HepG2 (cell line): ENCODE data around the gene RCE1. TPM values are rescaled to one million over a fixed set of nuclear protein-coding genes. Genes with fewer than 3 reads are reported as not detected.

Experiments used
- ERF ChIP-seq: IDR thresholded peaks from 2 replicates; pipeline ENCODE4 v1.6.1; 2018; ENCODE audit warnings: missing biosample characterization, missing genetic modification reagents
- NR2C2 ChIP-seq: sonication (generic); formaldehyde crosslinking; IDR thresholded peaks from 2 replicates; pipeline ENCODE4 v1.4.0; 2020; ENCODE audit warnings: missing genetic modification reagents, mild to moderate bottlenecking, moderate library complexity, borderline replicate concordance
- POLR2AphosphoS2 ChIP-seq: IDR thresholded peaks from 2 replicates; pipeline ENCODE4 v1.6.1; 2011; ENCODE audit warnings: low read depth, low read length, improper control_type of control experiment
- PRDM10 ChIP-seq: sonication (generic); formaldehyde crosslinking; IDR thresholded peaks from 2 replicates; pipeline ENCODE4 v1.4.0; 2020; ENCODE audit warnings: low read depth, missing genetic modification reagents
- SSRP1 ChIP-seq: IDR thresholded peaks from 2 replicates; pipeline ENCODE4 v1.6.1; 2016; ENCODE audit warnings: control low read depth
- ZNF407 ChIP-seq: sonication (generic); formaldehyde crosslinking; IDR thresholded peaks from one replicate; pipeline ENCODE4 v1.5.1; 2020; ENCODE audit warnings: mild to moderate bottlenecking, missing genetic modification reagents; ENCODE audit errors: not compliant biosample characterization
- ZNF572 ChIP-seq: sonication (generic); formaldehyde crosslinking; IDR thresholded peaks from 2 replicates; pipeline ENCODE4 v1.5.1; 2020; ENCODE audit warnings: mild to moderate bottlenecking, missing genetic modification reagents
- ZNF841 ChIP-seq: sonication (generic); formaldehyde crosslinking; IDR thresholded peaks from 2 replicates; pipeline ENCODE4 v1.8.1; 2023; ENCODE audit warnings: missing genetic modification reagents, borderline replicate concordance
- polyA plus RNA-seq, 8 experiments: library from polyadenylated mRNA; depleted of rRNA in 3 of 8; stranded (reverse) in 7 of 8; unstranded in 1 of 8; fragments of >200 nt; fragmentation: Illumina TruSeq in 4 of 8; extraction: Trizol in 4 of 8; gene quantifications; 2 replicates each; pipeline versions ENCODE4 v1.2.1 to v1.2.3, GENCODE V29; 2011 to 2016; ENCODE audit warnings: low read depth in 4 of 8, missing spikeins in 1 of 8, mixed read lengths in 1 of 8; ENCODE audit not compliant: insufficient read depth in 1 of 8
- total RNA-seq, 5 experiments: library from RNA; depleted of rRNA; stranded (reverse); fragments of >200 nt; fragmentation: Illumina TruSeq; extraction: Trizol; gene quantifications; 2 replicates each; pipeline ENCODE4 v1.2.3, GENCODE V29; 2016; ENCODE audit warnings: low read depth in 1 of 5
- TF ChIP-seq, protein P1 (sequence below): sonication (generic); formaldehyde crosslinking; IDR thresholded peaks from 2 replicates; pipeline ENCODE4 v1.4.0; 2020; ENCODE audit warnings: missing genetic modification reagents
- TF ChIP-seq, protein P2 (sequence below): sonication (generic); formaldehyde crosslinking; IDR thresholded peaks from 2 replicates; pipeline ENCODE4 v1.8.0; 2022; ENCODE audit warnings: missing genetic modification reagents, mild to moderate bottlenecking, inconsistent platforms, borderline replicate concordance
- TF ChIP-seq, protein P3 (sequence below), 2 experiments: fragments of 450-650 bp in 1 of 2; sonication (generic) in 1 of 2; formaldehyde crosslinking; IDR thresholded peaks; 2 replicates each; pipeline versions ENCODE4 v1.5.0 to v1.8.0; 2020 to 2022; ENCODE audit warnings: mild to moderate bottlenecking in 1 of 2, missing genetic modification reagents in 1 of 2

RCE1 gene
- total and polyA plus RNA-seq, 2 of the 13 experiments (the other 11 are each of a cell fraction or from before 2014, with no cell fraction given) = 22.2 to 22.4 TPM

DNA sequence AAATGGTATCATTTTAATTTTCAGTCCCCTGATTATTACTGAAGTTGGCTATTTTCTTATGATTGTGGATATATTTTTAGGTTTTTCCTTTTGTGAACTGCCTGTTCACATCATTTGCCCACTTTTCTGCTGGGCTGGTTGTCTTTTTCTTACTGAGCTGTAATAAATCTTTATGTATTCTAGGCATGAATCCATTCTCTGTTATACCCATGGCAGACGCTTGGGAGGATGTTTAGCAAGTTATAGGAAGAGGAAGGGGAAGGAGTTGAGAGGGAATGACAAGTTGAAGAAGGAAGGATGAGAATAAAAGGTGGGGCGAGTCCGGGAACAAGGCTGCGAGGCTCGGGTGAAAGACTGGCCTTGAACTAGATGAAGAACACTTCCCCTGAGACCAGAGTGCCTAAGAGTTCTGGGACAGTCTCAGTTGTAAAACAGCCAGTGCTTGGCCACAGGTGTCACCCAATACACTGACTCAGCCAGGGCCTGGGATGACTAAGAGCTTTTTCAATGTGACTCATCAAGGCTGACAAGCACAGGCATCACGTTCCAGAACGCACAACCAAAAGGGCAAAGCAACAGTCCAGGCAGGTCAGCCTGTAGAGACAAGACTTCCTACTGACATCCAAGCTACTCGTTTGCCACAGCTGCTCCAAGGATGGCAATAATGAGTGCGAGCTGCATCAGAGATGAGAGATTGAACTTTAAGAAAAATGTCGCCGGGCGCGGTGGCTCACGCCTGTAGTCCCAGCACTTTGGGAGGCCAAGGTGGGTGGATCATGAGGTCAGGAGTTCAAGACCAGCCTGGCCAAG, 48.8 kb downstream of the RCE1 start (continued):
- TF ChIP-seq ZNF407 (CRISPR knock-in tag) = no peak
- no peak for TF ChIP-seq ZNF572 (CRISPR knock-in tag)
- TF ChIP-seq ZNF841 (CRISPR knock-in tag) = no peak
- no peak for TF ChIP-seq POLR2AphosphoS2
- peak; percentile 52; the same call in 1 of the 2 replicates for TF ChIP-seq ERF (CRISPR knock-in tag)
- TF ChIP-seq NR2C2 = 0 out of 2 replicates have a peak, but pooled peaks have one; percentile 11
- TF ChIP-seq, protein P1, sequence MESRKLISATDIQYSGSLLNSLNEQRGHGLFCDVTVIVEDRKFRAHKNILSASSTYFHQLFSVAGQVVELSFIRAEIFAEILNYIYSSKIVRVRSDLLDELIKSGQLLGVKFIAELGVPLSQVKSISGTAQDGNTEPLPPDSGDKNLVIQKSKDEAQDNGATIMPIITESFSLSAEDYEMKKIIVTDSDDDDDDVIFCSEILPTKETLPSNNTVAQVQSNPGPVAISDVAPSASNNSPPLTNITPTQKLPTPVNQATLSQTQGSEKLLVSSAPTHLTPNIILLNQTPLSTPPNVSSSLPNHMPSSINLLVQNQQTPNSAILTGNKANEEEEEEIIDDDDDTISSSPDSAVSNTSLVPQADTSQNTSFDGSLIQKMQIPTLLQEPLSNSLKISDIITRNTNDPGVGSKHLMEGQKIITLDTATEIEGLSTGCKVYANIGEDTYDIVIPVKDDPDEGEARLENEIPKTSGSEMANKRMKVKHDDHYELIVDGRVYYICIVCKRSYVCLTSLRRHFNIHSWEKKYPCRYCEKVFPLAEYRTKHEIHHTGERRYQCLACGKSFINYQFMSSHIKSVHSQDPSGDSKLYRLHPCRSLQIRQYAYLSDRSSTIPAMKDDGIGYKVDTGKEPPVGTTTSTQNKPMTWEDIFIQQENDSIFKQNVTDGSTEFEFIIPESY = peak; percentile 49; the same call in 1 of the 2 replicates
- TF ChIP-seq, protein P2, sequence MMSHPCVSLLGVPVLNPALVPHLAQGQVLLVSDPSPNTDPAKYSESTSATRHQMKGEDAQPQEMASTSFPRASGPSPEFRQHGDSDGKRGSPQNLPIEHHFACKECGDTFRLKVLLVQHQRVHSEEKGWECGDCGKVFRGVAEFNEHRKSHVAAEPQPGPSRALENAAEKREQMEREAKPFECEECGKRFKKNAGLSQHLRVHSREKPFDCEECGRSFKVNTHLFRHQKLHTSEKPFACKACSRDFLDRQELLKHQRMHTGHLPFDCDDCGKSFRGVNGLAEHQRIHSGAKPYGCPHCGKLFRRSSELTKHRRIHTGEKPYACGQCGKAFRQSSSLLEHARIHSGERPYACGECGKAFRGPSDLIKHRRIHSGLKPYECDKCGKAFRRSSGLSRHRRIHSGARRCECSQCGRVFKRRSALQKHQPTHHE = no peak
- TF ChIP-seq, protein P3, sequence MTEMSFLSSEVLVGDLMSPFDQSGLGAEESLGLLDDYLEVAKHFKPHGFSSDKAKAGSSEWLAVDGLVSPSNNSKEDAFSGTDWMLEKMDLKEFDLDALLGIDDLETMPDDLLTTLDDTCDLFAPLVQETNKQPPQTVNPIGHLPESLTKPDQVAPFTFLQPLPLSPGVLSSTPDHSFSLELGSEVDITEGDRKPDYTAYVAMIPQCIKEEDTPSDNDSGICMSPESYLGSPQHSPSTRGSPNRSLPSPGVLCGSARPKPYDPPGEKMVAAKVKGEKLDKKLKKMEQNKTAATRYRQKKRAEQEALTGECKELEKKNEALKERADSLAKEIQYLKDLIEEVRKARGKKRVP (CRISPR knock-in tag; IDR thresholded peaks at IDR 0.05) = no peak
- TF ChIP-seq SSRP1 (CRISPR knock-in tag) = no peak
- no peak for TF ChIP-seq PRDM10
